Measurements from ENCODE around the gene EHD1. TPM values are rescaled to one million over a fixed set of nuclear protein-coding genes. Genes with fewer than 3 reads are reported as not detected.

Gene EHD1
- total and polyA plus RNA-seq, 9 of the 15 experiments (the other 6 are each of a cell fraction or from before 2014, with no cell fraction given), result 0.46 to 65.0 (median 16.4) TPM

DNA sequence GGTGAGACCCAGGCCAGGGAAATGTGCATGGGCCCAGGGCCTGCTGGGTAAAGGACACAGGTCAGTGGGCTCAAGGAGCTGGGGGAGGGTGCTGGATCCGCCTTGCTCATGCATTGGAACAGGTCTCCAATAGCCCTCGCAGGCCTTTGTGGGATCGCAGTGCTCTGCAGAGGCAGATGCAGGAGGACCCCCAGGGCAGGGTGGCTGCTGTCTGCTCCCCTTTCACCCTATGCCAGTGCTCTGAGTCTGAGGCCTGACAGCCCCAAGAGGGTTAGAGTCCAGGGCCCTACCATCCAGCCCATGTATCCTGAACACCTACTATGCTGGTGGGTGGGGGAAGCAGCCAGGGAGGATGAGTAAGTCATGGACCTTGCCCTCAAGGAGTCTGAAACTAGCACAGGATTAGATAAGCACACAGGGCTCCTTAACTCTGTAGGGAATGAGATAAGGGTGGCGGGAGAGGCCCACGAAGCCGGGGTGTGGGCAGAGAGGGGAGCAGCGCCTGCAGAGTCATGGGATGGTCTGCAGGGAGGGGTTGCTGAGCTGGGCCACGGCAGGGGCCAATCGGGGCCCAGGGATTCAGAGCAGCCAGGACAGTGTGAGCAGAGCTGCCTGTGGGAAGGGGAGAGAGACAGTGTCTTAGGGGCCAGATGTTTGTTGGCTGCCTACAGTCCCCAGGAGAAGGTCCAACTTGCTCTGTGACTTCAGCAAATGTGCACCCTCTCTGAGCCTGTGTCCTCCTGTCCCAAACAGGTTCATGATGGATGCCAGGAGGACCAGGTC is 10.5 kb upstream of the EHD1 start (continued):
- TF ChIP-seq EP300 (IDR thresholded peaks at IDR 0.05; ENCODE audit: low read length), result peak; percentile 98
- TF ChIP-seq, protein P1, sequence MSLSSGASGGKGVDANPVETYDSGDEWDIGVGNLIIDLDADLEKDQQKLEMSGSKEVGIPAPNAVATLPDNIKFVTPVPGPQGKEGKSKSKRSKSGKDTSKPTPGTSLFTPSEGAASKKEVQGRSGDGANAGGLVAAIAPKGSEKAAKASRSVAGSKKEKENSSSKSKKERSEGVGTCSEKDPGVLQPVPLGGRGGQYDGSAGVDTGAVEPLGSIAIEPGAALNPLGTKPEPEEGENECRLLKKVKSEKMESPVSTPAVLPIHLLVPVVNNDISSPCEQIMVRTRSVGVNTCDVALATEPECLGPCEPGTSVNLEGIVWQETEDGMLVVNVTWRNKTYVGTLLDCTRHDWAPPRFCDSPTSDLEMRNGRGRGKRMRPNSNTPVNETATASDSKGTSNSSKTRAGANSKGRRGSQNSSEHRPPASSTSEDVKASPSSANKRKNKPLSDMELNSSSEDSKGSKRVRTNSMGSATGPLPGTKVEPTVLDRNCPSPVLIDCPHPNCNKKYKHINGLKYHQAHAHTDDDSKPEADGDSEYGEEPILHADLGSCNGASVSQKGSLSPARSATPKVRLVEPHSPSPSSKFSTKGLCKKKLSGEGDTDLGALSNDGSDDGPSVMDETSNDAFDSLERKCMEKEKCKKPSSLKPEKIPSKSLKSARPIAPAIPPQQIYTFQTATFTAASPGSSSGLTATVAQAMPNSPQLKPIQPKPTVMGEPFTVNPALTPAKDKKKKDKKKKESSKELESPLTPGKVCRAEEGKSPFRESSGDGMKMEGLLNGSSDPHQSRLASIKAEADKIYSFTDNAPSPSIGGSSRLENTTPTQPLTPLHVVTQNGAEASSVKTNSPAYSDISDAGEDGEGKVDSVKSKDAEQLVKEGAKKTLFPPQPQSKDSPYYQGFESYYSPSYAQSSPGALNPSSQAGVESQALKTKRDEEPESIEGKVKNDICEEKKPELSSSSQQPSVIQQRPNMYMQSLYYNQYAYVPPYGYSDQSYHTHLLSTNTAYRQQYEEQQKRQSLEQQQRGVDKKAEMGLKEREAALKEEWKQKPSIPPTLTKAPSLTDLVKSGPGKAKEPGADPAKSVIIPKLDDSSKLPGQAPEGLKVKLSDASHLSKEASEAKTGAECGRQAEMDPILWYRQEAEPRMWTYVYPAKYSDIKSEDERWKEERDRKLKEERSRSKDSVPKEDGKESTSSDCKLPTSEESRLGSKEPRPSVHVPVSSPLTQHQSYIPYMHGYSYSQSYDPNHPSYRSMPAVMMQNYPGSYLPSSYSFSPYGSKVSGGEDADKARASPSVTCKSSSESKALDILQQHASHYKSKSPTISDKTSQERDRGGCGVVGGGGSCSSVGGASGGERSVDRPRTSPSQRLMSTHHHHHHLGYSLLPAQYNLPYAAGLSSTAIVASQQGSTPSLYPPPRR (CRISPR knock-in tag; IDR thresholded peaks at IDR 0.05; ENCODE audit: borderline replicate concordance), result 0 out of 2 replicates have a peak, but pooled peaks have one; percentile 48
- TF ChIP-seq BHLHE40 (IDR thresholded peaks at IDR 0.05; ENCODE audit: low read length), result peak; percentile 72
- TF ChIP-seq HOXB6 (CRISPR knock-in tag; IDR thresholded peaks at IDR 0.05; ENCODE audit: borderline replicate concordance), result no peak
- peak; percentile 40 for TF ChIP-seq MEF2D (tag; conservative IDR thresholded peaks at IDR 0.05; ENCODE audit: low read depth)
- peak; percentile 93 for TF ChIP-seq FOXM1 (IDR thresholded peaks at IDR 0.05; ENCODE audit: low read depth)
- no peak for TF ChIP-seq FOXM1 (CRISPR knock-in tag; IDR thresholded peaks at IDR 0.05; ENCODE audit: low read depth)
- TF ChIP-seq NCOA2 (IDR thresholded peaks at IDR 0.05; ENCODE audit: partially characterized antibody in 2 of 2), result no peak
- TF ChIP-seq, protein P2, sequence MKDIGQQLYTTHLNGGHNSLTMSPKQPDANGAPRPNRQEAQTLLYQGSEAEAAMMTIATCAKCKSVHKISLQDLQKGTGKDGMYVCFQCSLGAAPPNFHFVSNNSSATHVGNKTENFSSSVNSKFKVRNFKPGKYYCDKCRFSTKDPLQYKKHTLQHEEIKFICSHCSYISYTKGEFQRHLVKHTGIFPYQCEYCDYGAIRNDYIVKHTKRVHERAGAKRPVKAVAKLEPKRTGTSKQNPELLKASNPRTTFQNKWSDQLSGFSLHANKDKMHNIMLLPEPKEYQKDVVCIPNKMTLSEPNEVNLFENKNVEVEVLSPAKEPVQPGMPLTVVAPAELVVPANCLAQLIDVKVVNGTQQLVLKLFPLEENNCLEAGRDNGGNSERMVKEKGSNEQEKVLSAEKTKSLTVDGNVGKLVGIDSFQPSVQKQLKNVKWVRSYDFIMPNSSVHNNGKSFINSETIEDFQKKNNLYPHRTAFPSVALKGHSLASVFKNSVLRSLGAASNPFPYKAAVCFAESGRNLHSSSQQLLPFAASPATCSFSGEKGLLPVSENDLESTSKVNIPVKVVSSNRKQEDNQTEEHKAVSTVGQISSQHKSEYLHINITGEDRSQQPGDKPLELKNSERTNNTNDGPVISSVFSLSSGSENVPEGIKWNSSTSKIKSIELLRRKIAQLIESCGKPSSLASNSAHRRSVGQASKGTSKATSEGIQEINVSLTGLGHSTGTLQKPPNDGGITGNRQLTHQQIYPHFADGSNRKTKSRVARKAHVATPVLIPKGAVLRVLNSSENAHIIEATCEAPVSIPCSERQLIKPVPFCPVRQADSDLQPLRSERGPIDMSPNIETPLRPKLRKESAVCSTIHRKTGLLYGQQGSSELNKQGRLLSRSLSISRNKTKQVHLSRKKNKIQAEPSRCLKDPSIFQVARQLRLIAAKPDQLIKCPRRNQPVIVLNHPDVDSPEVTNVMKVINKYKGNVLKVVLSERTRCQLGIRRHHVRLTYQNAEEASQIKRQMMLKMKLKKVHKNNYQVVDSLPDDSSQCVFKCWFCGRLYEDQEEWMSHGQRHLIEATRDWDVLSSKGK (CRISPR knock-in tag; IDR thresholded peaks at IDR 0.05), result no peak
- TF ChIP-seq MTA2 (IDR thresholded peaks at IDR 0.05; ENCODE audit: low read depth), result peak; percentile 98
- TF ChIP-seq NR2C2 (CRISPR knock-in tag; IDR thresholded peaks at IDR 0.05), result no peak
- peak; percentile 21; the same call in 1 of the 2 replicates for TF ChIP-seq NR2C2 (tag; IDR thresholded peaks at IDR 0.05)

Data from K562 (cell line).